ENCODE data around the gene SPECC1. TPM values are rescaled to one million over a fixed set of nuclear protein-coding genes. Genes with fewer than 3 reads are reported as not detected.
A peak's percentile ranks its signal among the peaks of the same experiment; 100 is the strongest.

The SPECC1 gene
- total and polyA plus RNA-seq, 9 of the 15 experiments (the other 6 are each of a cell fraction or from before 2014, with no cell fraction given), result 2.4 to 19.6 (median 14.7) TPM

GRCh38 chr17:20155258-20156195, 146.4 kb downstream of the SPECC1 start (continued):
- TF ChIP-seq PBX2 (CRISPR knock-in tag; IDR thresholded peaks at IDR 0.05; ENCODE audit: low read depth) (peak; percentile 12; the same call in 1 of the 2 replicates), PBX2 (tag; conservative IDR thresholded peaks at IDR 0.05; ENCODE audit: low read depth) (no peak), SFPQ (IDR thresholded peaks at IDR 0.05; ENCODE audit: low read depth, low read length) (no peak), NCOA4 (IDR thresholded peaks at IDR 0.05; ENCODE audit: partially characterized antibody) (no peak), COPS2 (conservative IDR thresholded peaks at IDR 0.05) (no peak), POLR2H (tag; IDR thresholded peaks at IDR 0.05; ENCODE audit: low read depth) (no peak), ZNF57 (CRISPR knock-in tag; IDR thresholded peaks at IDR 0.05) (no peak), RAD51 (IDR thresholded peaks at IDR 0.05; ENCODE audit: borderline replicate concordance, low read depth) (no peak), ZNF395 (CRISPR knock-in tag; IDR thresholded peaks at IDR 0.05) (no peak), MYC (IDR thresholded peaks at IDR 0.05; ENCODE audit: low read depth, low read length) (0 out of 2 replicates have a peak, but pooled peaks have one; percentile 25), MYC (CRISPR knock-in tag; IDR thresholded peaks at IDR 0.05; ENCODE audit: borderline replicate concordance, low read depth) (no peak), MTA1 (IDR thresholded peaks at IDR 0.05; ENCODE audit: borderline replicate concordance) (no peak), PCBP2 (IDR thresholded peaks at IDR 0.05; ENCODE audit: low read depth, low read length, poor library complexity, severe bottlenecking) (no peak), FOXP4 (CRISPR knock-in tag; IDR thresholded peaks at IDR 0.05; ENCODE audit: borderline replicate concordance) (no peak), ZNF384 (IDR thresholded peaks at IDR 0.05; ENCODE audit: low read depth, low read length) (no peak), RFX1 (IDR thresholded peaks at IDR 0.05) (no peak), SMAD4 (CRISPR knock-in tag; conservative IDR thresholded peaks at IDR 0.05) (0 out of 2 replicates have a peak, but pooled peaks have one; percentile 34), ZNF253 (CRISPR knock-in tag; conservative IDR thresholded peaks at IDR 0.05) (no peak), ADNP (tag; IDR thresholded peaks at IDR 0.05) (no peak)
